ENCODE results near the gene COX15.

GRCh38 chr10:99682752-99683151 is 49.2 kb downstream of the COX15 start:
- TF ChIP-seq, protein P1, sequence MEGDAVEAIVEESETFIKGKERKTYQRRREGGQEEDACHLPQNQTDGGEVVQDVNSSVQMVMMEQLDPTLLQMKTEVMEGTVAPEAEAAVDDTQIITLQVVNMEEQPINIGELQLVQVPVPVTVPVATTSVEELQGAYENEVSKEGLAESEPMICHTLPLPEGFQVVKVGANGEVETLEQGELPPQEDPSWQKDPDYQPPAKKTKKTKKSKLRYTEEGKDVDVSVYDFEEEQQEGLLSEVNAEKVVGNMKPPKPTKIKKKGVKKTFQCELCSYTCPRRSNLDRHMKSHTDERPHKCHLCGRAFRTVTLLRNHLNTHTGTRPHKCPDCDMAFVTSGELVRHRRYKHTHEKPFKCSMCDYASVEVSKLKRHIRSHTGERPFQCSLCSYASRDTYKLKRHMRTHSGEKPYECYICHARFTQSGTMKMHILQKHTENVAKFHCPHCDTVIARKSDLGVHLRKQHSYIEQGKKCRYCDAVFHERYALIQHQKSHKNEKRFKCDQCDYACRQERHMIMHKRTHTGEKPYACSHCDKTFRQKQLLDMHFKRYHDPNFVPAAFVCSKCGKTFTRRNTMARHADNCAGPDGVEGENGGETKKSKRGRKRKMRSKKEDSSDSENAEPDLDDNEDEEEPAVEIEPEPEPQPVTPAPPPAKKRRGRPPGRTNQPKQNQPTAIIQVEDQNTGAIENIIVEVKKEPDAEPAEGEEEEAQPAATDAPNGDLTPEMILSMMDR (conservative IDR thresholded peaks at IDR 0.05; ENCODE audit: low read length) = peak; percentile 37
- no peak for TF ChIP-seq EZH2phosphoT487 (IDR thresholded peaks at IDR 0.05; ENCODE audit: borderline replicate concordance)
